ENCODE data around the gene KLK6.
"Not testable (repeated sequence)": the region's sequence is repeated elsewhere in the genome, so short reads cannot be mapped to it uniquely, and the experiment has no call there.

Gene KLK6

DNA sequence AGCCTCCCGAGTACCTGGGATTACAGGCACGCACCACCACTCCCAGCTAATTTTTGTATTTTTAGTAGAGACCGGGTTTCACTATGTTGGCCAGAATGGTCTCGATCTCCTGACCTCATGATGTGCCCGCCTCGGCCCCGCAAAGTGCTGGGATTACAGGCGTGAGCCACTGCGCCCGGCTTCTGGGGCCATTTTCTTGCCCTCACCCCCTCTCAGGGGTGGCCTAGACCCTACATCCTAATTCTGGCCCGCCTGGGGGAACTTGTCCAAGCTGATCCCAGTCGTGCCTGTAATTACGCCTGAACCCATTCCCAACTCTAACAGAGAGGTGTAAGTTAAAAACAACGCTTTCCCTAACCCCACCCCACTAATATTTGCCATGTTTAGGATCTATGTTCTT, 15.0 kb upstream of the KLK6 start:
- DNase-seq = not testable (repeated sequence)

DNA sequence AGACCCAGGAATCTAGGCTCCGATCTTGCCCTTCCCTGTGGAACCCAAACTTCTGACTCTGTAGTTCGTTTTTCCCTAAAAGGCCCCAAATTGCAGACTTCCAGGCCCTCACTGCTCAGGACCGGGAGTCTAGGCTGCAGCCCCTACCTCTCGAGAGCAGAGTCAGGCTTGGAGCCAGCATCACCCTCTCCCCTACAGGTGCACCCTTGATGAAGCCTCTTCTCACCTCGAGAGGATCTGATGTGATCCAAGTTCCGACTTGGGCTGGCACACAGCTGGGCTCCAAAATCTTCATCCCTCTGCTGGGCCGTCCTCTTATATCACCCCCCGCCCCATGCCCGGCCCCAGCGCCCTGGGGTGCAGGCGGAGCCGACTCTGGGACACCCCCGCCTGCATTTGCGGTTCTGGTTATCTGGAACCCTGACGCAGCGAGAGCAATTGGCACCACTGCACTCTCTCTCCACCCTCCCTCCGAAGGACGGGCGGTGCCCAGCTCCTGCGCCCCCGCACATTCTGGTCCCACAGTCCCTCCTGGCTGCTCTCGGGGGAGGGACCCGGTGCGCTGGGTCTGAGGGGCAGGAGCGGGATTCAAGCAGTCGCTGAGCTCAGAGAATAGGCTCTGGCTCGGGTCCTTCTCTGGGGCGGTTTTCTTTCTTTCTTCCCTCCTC, 14.4 kb upstream of the KLK6 start, which contains the start of gene KLK7:
KLK7 (minus strand) TSS at position 293 of the 668 bp plus-strand sequence. CDS start 1,518 bp downstream, outside the sequence.
- DNase-seq = no peak

DNA sequence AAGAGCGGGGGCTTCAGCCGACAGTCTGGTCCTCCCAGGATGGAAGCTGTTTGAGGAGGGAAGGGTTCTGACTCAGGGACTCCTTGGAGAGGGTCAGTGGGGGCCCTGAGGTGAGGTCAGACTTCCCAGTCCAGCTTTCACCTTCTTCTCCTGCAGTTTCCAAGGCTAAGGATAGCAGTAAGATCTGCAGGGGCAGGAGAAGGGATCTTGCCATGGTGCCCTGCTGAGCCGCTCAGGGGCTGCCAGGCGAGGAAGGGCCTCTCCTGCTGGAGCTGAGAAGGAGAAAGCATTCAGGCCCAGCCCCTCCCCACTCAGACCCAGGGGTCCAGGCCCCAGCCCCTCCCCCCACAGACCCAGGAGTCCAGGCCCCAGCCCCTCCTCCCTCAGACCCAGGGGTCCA, 12.8 kb upstream of the KLK6 start:
- no peak for DNase-seq

DNA sequence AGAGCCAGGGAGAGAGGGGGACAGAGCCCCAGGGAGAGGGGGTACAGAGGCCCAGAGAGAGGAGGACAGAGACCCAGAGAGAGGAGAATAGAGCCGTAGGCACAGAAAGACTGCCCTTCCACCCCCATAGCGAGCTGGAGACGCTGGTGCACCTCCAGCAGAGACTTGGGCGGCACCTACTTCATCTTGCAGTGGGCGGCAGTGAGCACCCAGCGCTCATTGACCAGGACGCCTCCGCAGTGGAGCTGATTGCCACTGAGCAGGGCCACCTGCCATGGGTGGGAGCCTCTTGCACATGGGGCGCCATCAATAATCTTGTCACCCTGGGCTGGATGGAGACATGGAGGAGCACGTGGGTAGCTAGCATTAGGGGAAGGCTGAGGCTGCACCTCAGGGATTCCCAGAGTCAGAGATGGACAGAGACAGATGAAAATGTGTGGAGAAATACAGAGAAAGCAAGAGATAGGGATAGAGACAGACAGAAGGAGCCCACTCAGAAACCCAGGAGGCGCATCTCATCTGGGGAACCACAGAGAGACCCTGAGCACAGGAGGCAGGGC, 12.3 kb upstream of the KLK6 start:
- no peak for DNase-seq

DNA sequence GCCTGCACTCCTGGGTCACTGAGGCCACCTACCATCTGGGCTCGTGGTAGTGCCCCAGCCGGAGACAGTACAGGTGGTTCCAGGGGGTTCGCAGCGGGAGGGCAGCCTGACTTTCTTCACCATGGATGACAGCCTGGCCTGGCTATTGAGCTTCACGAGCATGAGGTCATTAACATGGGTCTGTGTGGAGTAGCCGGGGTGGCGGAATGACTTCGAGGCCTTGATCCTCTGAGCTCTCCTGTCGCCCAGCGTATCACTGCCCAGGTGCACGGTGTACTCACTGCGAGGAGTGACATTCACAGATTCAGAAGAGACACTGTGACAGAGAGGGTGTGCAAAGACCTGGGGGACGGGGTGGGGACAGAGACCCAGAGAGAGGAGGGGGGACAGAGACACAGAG, 10.8 kb upstream of the KLK6 start:
- no peak for DNase-seq

DNA sequence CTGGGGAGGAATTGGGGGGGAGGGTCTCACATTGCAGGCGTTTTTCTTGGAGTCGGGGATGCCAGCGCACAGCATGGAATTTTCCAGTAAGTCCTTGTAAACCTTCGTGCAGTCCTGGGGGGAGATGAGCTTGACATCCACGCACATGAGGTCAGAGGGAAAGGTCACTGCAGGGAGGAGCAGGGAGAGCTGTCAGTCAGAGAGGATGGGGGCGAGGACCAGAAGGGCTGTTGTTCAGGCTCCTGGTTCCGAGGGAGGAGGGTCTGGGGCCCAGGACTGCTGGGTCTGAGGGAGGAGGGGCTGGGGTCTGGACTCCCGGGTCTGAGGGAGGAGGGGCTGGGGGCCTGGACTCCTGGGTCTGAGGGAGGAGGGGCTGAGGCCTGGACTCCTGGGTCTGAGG, 10.4 kb upstream of the KLK6 start:
- no peak for DNase-seq

DNA sequence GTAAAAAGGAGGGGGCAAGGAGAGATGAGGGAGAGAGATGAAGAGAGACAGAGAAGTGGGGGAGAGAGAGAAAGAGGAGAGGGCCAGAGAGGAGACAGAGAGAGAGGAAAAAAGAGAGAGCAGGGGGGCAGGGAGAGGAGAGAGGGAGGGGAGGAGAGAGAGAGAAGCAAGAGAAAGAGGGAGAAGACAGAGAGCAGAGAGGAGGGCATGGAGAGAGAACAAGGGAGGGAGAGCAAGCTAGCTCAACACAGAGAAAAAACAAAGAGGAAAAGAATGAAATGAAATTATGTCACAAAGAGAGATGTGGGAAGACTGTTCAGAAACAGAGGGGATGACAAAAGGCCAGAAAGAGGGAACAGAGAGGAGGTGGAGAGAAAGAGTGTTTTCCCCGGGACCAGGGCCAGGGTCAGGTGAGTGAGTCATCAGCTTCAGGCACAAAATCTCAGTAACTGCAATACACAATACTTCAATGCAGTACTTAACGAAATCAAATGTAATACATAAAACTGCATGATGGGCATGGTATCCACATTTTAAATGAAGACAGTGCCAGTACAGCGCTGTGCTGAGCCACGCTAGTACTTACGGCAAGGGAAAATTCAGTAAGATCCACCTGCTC, 9.5 kb upstream of the KLK6 start:
- no peak for DNase-seq

DNA sequence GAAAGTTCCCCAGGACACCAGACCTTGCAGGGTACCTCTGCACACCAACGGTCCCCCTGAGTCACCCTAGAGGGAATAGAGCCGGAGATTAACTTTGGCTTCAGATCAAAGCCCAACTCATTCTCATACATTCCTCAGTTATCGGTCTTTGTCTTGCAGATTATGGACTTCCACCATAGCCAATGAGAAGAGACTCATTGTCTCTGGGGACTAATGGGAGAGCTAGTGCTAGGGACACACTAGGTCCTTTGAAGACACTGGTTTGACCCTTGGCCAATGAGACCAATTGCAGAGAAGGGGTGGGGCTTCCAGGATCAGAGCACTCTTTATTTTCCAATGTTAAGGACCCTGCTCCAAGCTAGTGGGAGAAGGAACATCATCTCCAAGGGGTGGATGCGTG, 8.2 kb upstream of the KLK6 start:
- no peak for DNase-seq

DNA sequence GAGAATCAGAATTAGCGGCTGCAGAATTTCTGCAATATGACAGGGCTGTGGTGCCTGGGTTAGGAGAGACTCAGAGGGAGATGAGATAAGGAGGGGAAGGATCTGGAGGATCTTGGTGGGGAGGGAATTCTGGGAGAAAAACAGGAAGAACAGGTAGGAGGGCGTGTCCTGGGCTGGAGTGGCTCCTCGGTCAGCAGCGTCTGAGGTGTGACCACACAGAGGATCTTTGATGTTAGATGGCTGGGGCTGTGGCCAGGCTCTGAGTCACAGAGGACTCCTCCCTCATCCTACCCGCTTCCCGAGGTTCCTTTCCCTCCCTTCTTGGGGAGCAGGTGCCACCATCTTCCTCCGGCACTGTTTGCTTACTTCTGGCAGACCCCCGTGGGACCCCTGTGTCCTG, 6.4 kb upstream of the KLK6 start:
- DNase-seq = no peak

DNA sequence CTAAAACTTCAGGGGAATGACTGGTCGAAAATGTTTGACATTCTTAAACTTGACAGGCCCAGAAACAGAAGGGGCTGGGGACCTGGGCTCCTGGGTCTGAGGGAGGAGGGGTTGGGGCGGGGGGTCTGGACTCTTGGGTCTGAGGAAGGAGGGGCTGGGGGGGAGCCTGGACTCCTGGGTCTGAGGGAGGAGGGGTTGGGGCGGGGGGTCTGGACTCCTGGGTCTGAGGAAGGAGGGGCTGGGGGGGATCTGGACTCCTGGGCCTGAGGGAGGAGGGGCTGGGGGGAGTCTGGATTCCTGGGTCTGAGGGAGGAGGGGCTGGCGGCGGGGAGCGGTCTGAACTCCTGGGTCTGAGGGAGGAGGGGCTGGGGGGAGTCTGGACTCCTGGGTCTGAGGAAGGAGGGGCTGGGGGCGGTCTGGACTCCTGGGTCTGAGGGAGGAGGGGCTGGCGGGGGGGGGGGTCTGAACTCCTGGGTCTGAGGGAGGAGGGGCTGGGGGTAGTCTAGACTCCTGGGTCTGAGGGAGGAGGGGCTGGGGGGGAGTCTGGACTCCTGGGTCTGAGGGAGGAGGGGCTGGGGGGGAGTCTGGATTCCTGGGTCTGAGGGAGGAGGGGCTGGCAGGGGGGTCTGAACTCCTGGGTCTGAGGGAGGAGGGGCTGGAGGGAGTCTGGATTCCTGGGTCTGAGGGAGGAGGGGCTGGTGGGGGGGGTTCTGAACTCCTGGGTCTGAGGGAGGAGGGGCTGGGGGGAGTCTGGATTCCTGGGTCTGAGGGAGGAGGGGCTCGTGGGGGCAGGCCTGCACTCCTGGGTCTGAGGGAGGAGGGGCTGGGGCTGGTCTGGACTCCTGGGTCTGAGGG, 5.5 kb upstream of the KLK6 start:
- no peak for DNase-seq

DNA sequence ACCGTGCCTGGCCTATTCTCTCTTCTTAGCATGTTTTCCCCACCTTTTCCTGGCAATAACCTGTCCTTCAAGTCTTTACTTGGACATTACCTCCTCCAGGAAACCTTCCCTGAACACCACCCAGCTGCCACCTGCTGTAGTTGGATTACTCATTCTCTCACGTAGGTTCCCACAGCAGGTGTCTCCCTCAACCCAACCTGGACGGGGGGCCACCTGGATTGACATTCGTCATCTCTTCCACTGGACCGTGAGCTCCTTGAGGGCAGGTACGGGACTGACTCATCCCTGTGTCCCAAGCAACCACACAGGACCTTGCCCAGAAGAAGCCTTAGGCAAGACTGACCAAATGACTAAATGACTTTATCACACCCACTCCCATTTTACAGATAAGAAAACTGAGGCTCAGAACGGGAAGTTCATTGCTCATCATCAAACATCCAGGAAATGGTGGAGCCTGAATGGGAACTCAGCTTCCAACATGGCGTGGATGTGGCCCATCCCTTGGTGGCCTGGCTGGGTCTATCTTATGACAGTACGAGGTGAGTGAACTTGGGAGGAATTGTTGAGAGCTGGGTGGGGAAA, 3.5 kb upstream of the KLK6 start:
- no peak for DNase-seq

DNA sequence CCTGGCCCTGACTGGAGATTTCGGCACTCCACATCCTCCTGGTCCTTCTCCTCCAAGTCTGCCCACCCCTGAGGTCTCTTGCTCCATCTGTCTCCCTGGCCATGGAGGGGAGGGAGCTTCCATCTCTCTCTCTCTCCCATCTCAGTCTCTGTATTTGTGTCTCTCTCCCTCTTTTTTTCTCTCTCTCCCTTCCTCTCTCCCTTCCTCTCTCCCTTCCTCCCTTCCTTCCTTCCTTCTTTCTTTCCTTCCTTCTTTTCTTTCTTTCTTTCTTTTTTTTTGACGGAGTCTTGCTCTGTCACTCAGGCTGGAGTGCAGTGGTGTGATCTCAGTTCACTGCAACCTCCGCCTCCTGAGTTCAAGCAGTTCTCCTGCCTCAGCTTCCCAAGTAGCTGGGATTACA, 419 bp upstream of the KLK6 start:
- not testable (repeated sequence) for DNase-seq

DNA sequence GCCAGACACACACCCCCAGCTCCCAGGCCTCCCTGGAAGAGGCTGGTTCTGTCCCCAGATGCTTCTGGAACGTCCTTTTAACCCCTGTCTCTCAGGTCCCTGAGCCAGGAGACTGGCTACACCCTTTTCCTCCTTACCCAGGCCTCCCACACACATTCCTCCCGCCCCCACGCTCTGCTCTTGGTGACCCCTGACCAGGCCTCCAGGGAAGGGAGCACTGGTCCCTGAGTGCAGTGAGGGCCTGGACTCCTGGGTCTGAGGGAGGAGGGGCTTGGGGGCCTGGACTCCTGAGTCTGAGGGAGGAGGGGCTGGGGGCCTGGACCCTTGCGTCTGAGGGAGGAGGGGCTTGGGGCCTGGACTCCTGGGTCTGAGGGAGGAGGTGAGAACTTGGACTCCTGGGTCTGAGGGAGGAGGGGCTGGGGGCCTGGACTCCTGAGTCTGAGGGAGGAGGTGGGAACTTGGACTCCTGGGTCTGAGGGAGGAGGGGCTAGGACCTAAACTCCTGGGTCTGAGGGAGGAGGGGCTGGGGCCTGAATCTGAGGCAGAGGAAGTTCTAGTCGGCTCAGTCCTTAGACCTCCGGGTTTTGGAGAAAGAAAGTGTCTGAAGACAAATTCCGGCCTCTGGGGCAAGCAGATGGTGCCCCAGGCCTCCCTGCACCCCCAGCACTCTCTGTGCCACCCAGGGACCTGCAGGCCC, 527 bp downstream of the KLK6 start:
- DNase-seq = no peak

DNA sequence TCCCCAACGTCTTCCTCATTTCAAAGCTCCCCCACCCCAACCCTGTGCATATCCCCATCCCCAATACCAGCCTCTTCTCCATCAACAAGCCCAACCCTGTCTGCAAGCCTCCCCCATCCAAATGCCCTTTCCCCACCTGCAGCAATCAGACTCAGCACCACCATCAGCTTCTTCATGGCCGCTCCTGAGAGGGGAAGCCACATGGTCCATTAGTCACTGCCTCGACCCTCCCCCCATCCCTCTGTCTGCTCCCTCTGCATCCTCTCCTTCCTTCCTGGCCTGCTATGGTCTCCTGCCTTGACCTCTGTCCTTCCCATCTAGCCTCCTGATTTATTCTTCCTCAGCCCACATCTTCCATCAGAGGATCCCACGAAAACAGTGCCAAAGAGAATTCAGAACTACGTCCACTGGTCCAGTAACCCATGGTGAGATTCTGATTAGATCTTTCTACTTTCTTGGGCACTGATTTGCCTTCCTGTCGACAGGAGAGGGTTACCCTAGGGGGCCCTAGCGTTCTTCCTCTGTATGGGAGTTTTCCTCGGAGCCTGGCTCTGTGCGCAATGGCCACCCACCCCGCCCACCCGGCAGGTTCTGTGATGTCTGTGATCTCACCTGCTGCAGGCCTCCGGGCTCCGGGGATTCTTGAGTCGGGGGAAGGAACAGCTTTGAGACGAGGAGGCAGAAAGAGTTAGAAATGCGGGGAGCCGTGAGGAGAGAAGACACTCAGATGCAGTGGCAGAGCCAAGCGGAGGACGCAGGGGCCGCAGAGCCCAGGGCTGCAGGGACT, 1.3 kb downstream of the KLK6 start:
- DNase-seq = no peak

DNA sequence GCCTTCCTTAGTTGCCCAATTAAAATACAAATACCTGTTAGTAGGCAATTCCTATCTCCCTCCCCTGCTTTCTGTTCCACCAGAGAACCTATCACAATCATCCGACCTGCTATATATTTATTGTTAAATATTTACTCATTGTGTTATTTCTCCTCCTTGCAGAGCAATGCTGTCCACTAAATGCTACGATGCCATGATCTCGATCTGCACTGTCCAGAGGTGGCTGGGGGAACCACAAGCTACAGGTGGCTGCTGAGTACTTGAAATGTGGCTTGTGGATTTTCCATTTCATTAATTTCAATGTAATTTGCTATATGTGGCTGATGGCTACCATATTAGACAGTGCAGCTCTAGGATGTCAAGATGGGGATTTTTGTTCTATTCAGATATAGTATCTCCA, 5.1 kb downstream of the KLK6 start:
- DNase-seq = no peak

DNA sequence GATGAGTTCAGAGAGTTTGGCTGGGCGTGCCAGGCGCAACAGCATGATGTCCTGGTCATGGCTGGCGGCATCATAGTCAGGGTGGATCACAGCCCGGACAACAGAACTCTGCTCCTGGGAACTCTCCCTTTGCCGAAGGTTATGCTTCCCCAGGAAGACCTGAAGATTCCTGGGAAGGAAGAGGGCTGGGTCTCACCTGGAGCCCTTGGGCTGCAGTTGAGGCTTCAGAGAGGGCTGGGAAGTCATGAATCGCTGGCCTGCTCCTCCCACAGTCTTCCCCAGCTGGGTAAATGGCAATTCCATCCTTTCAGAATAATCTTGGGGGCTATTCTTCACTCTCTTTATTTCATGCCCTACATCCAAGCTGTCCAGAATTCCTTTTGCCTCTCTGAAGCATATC, 6.0 kb downstream of the KLK6 start:
- DNase-seq = no peak

DNA sequence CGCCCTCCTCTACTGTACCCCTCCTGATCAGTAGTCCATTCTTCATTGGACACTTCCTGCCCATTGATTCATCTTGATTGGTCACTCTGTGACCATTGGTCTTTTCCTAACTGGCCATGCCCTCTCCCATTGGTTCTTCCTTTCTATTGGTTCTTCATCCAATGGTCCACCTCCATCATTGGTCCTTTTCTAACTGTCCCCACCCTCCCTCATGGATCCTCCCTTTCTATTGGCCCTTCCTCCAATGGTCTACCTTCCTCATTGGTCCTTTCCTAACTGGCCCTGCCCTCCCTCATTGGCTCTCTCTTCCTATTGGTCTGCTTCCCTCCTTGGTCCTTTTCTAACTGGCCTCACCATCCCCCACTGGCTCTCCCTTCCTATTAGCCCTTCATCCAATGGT, 7.1 kb downstream of the KLK6 start:
- no peak for DNase-seq

DNA sequence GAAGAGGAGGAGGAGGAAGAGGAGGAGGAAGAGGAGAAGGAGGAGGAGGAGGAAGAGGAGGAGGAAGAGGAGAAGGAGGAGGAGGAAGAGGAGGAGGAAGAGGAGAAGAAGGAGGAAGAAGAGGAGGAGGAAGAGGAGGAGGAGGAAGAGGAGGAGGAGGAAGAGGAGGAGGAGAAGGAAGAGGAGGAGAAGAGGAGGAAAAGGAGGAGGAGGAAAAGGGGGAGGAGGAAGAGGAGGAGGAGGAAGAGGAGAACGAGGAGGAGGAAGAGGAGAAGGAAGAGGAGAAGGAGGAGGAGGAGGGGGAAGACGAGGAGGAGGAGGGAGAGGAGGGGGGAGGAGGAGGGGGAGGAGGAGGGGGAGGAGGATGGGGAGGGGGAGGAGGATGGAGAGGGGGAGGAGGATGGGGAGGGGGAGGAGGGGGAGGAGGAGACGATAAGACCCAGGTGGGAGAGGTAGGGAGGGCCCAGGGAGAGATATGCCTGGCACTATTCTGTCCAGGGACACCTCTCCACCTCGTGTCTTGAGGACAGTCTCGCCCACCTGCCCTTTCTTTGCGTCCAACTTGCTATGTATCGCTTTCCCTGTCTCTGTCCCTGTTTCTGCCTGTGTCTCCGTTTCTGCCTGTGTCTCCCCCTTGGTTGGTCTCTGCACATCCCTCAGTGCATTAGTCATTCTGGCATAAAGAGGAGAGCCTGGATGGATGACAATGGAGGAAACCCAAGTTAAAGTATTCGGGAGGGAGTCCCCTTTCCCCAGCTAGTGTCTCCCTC, 9.5 kb downstream of the KLK6 start:
- no peak for DNase-seq

DNA sequence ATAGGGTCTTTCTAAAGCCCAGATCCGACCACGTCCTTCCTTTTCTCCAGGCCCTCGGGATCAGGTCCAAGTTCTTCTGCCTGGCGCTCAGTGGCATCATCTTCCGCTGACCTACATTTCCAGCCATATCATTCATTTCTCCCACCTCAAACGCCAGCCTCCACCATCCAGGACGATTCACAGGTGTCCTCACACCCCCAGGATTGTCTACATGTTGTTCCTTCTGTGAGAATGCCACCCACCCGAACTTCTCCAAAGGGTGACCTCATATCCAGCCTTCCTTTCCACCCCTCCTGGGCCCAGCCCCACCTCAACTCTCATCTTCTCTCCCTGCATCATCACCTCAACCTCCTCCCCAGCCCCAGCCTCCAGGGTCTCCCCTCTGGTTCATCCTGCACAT, 11.8 kb downstream of the KLK6 start:
- no peak for DNase-seq

DNA sequence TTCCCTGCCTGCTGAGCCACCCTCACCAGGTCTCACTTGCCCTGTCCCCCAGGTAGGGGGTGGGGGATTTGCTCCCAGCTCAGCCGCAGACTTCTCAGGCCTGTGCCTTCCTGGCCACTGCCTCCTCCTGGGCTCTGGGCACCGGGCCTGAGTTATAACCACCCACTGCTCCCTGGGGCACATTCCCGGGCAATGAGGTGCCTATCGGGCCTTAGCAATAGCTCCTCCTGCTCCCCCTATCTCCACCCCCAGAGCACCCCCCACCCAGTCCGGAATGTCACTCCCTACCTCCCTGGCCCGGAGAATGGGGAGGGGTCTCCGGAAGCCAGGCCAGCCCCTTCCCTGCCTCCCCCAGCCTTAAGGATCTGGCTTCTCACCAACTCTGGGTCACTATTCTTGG, 16.5 kb downstream of the KLK6 start, which contains the start of gene KLK5:
KLK5 (minus strand) TSS at position 129 of the 400 bp plus-strand sequence. CDS start 381 bp downstream, outside the sequence.
- DNase-seq = no peak

DNA sequence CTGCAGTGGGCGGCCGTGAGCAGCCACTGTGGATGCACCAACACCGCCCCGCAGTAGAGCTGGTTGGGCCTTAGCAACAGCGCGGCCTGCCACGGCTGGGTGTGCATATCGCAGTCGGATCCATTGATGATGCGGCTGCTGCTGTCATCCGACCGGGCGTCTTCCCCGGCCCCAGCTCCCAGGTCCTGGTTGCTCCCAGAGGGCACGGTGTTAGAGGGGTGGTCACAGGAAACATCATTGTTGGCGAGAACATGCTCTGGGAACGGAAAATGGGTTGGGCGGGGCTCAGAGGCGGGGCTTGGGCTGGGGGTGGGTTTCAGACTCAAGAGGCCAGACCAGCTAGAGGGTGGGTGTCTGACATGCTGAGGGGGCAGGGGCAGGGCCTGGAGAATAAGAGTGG, 19.5 kb downstream of the KLK6 start:
- DNase-seq = no peak

Data from GF-D8 (cell line).